B cell (primary cell): Measurements from ENCODE around the gene NOL9. TPM values are rescaled to one million over a fixed set of nuclear protein-coding genes. Genes with fewer than 3 reads are reported as not detected.

Source experiments
- ATAC-seq: fragments of 200-7000 bp; cut with Tn5 transposase; one replicate; pipeline ENCODE4 v1.10.0; 2021; ENCODE audit warnings: low read depth, mild to moderate bottlenecking, moderate number of reproducible peaks, moderate library complexity
- CTCF ChIA-PET: fragments of 350-600 bp; sonication (Branson Sonifier 250); formaldehyde crosslinking; loops from one replicate; lab custom pipeline; 2021; ENCODE audit warnings: antibody characterized with exemption, inconsistent platforms; lab: Charles Lee
- POLR2A ChIA-PET: fragments of 350-600 bp; sonication (Branson Sonifier 250); formaldehyde crosslinking; loops from one replicate; lab custom pipeline; 2021; ENCODE audit warnings: antibody characterized with exemption; lab: Charles Lee
- DNase-seq: peaks from one replicate; pipeline ENCODE4 v3.0.0; 2013
- H2AFZ ChIP-seq: 2 replicates; pipeline ENCODE4 v1.6.1; 2012; ENCODE audit warnings: mild to moderate bottlenecking, low read depth, low read length; ENCODE audit not compliant: insufficient read depth, poor library complexity, severe bottlenecking
- H3K27ac ChIP-seq, 2 donors: 1 replicate in 1 of 2; 2 replicates in 1 of 2; pipeline ENCODE4 v1.5.1; 2012 to 2013; ENCODE audit warnings: low read length in 2 of 2, mild to moderate bottlenecking in 2 of 2, moderate library complexity in 1 of 2
- H3K27me3 ChIP-seq, 4 experiments: fragments of 200-600 bp in 1 of 4; sonication (generic) in 1 of 4; replicated peaks in 1 of 4; 1 replicate in 2 of 4; 2 replicates in 2 of 4; pipeline versions ENCODE4 v1.6.1 to v1.7.0; 2013 to 2016; ENCODE audit warnings: low read length in 3 of 4, mild to moderate bottlenecking in 2 of 4, mixed read lengths in 1 of 4, moderate library complexity in 1 of 4; ENCODE audit not compliant: insufficient read depth in 4 of 4, control insufficient read depth in 3 of 4; ENCODE audit errors: control extremely low read depth in 1 of 4
- H3K36me3 ChIP-seq, 2 experiments: replicated peaks in 1 of 2; 1 replicate in 1 of 2; 2 replicates in 1 of 2; pipeline versions ENCODE4 v1.6.1 to v1.7.1; 2013; ENCODE audit warnings: low read length in 1 of 2; ENCODE audit not compliant: insufficient read depth in 2 of 2, control insufficient read depth in 1 of 2; ENCODE audit errors: control extremely low read depth in 1 of 2, extremely low read depth in 1 of 2
- H3K4me1 ChIP-seq, 2 donors: fragments of 200-600 bp in 1 of 2; sonication (generic) in 1 of 2; 1 replicate in 1 of 2; 2 replicates in 1 of 2; pipeline versions ENCODE4 v1.5.1 to v1.6.1; 2013 to 2017; ENCODE audit warnings: low read length in 2 of 2; ENCODE audit not compliant: control insufficient read depth in 2 of 2, insufficient read depth in 2 of 2
- H3K4me2 ChIP-seq: replicated peaks from 2 replicates; pipeline ENCODE3; 2012; ENCODE audit warnings: mild to moderate bottlenecking, low read depth, low read length; ENCODE audit not compliant: poor library complexity, severe bottlenecking
- H3K4me3 ChIP-seq, 5 experiments: fragments of 200-600 bp in 1 of 5; sonication (generic) in 1 of 5; 1 replicate in 3 of 5; 2 replicates in 2 of 5; pipeline versions ENCODE4 v1.5.1 to v1.7.0; 2011 to 2016; ENCODE audit warnings: low read length in 4 of 5, mild to moderate bottlenecking in 4 of 5, low read depth in 2 of 5, control low read depth in 1 of 5, moderate library complexity in 1 of 5; ENCODE audit not compliant: insufficient read depth in 1 of 5; ENCODE audit errors: control extremely low read depth in 1 of 5, extremely low read depth in 1 of 5
- H3K79me2 ChIP-seq: fragments of 200-600 bp; sonication (generic); one replicate; pipeline ENCODE4 v1.6.0; 2016; ENCODE audit warnings: low read length; ENCODE audit not compliant: control insufficient read depth, insufficient read depth
- H3K9ac ChIP-seq: fragments of 200-600 bp; sonication (generic); 2 replicates; pipeline ENCODE4 v1.6.1; 2017; ENCODE audit warnings: mild to moderate bottlenecking, low read length, moderate library complexity
- H3K9me3 ChIP-seq, 3 donors: one replicate each; pipeline versions ENCODE4 v1.6.1 to v1.7.1; 2013; ENCODE audit warnings: low read length in 2 of 3; ENCODE audit not compliant: control insufficient read depth in 2 of 3, insufficient read depth in 1 of 3; ENCODE audit errors: control extremely low read depth in 1 of 3
- H4K20me1 ChIP-seq: 2 replicates; pipeline ENCODE4 v1.6.0; 2012; ENCODE audit warnings: mild to moderate bottlenecking, low read length; ENCODE audit not compliant: insufficient read depth, control insufficient read depth, poor library complexity, severe bottlenecking
- H3K27ac Mint-ChIP-seq: one replicate; pipeline ENCODE4 v1.8.0; 2021; ENCODE audit warnings: mixed read lengths
- H3K27me3 Mint-ChIP-seq: one replicate; pipeline ENCODE4 v1.8.0; 2021; ENCODE audit warnings: mixed read lengths
- H3K4me1 Mint-ChIP-seq: one replicate; pipeline ENCODE4 v1.8.0; 2021; ENCODE audit warnings: mixed read lengths
- H3K4me3 Mint-ChIP-seq: one replicate; pipeline ENCODE4 v1.8.0; 2021; ENCODE audit warnings: mixed read lengths
- H3K9me3 Mint-ChIP-seq: one replicate; pipeline ENCODE4 v1.8.0; 2022; ENCODE audit warnings: mixed read lengths; ENCODE audit not compliant: insufficient read depth
- CTCF ChIP-seq: fragments of 200-600 bp; IDR thresholded peaks from one replicate; pipeline ENCODE4 v1.8.0; 2022; ENCODE audit warnings: antibody characterized with exemption, mild to moderate bottlenecking
- EZH2 ChIP-seq: IDR thresholded peaks from 2 replicates; pipeline ENCODE4 v1.6.1; 2012; ENCODE audit warnings: borderline replicate concordance, low read depth, mild to moderate bottlenecking, moderate library complexity, low read length; ENCODE audit not compliant: insufficient read depth, poor library complexity, severe bottlenecking
- WGBS: methylation state at CpG from one replicate; pipeline ENCODE4 v1.1.5; 2013; ENCODE audit warnings: missing lambda C conversion rate; ENCODE audit not compliant: insufficient coverage; 5-methylcytosine and 5-hydroxymethylcytosine counted together
- intact Hi-C: fragments of 100-400 bp; cut with micrococcal nuclease; formaldehyde crosslinking; loops from one replicate; pipeline ENCODE4 v1.10.0; 2022
- polyA plus RNA-seq: library from polyadenylated mRNA; depleted of rRNA; stranded (reverse); fragments of >200 nt; gene quantifications from 2 replicates; pipeline ENCODE4 v1.2.3, GENCODE V29; 2012
- total RNA-seq, 2 donors: library from RNA; stranded (reverse); fragments of 120-200 nt in 1 of 2; gene quantifications; 1 replicate in 1 of 2; 2 replicates in 1 of 2; pipeline versions ENCODE4 v1.2.3 to v1.2.4, GENCODE V29; 2013 to 2022

Gene NOL9
- total and polyA plus RNA-seq, 2 donors (not counting 1 experiment from before 2014, with no cell fraction given) = 23.8 to 49.5 TPM

GRCh38 chr1:6574025-6574620, 19.8 kb upstream of the NOL9 start:
- H3K9me3 Mint-ChIP-seq = no peaks in the 10 kb centered on the region
- peaks cover 15% of the 10 kb centered on the region for H3K27me3 Mint-ChIP-seq
- H3K4me3 Mint-ChIP-seq = no peak overlapping the region
- peaks cover under 1% of the 10 kb centered on the region for H3K4me1 Mint-ChIP-seq
- intact Hi-C loops = no loop called here
- no peak for TF ChIP-seq CTCF
- TF ChIP-seq EZH2 = no peak
- CTCF ChIA-PET = interaction anchor here (0.7 kb wide), 1 partner anchor 74 kb away, joined by 3 read pairs; no protein-coding TSS in a partner anchor
- no peak for DNase-seq
- 99% methylated on average over 8 of the region's 8 CpGs for WGBS
- Histone ChIP-seq H3K4me3 (no peak overlapping the region), H2AFZ (no peak overlapping the region), H3K27me3 (peaks cover 0 to 3% (median 0%) of the 10 kb centered on the region in 4 experiments), H4K20me1 (no peaks in the 10 kb centered on the region), H3K79me2 (peaks cover under 1% of the 10 kb centered on the region), H3K36me3 (no peaks in the 10 kb centered on the region), H3K9ac (no peak overlapping the region), H3K9me3 (peaks cover 0 to 6% (median 0%) of the 10 kb centered on the region in 3 donors), H3K4me1 (peaks cover 0 to under 1% of the 10 kb centered on the region in 2 donors), H3K4me2 (no peak overlapping the region), H3K27ac (no peak overlapping the region)
- POLR2A ChIA-PET = no interaction called here
- ATAC-seq = no peak
- H3K27ac Mint-ChIP-seq = no peak overlapping the region

GRCh38 chr1:6572653-6573383, 18.5 kb upstream of the NOL9 start:
- H3K4me3 Mint-ChIP-seq = no peak overlapping the region
- no peak overlapping the region for H3K9ac ChIP-seq
- intact Hi-C loops = no loop called here
- H2AFZ ChIP-seq = no peak overlapping the region
- TF ChIP-seq CTCF (no peak), EZH2 (no peak)
- peaks cover 0 to 3% (median 0%) of the 10 kb centered on the region in 4 experiments for H3K27me3 ChIP-seq
- H3K4me3 ChIP-seq = no peak overlapping the region
- no peaks in the 10 kb centered on the region for H3K4me1 ChIP-seq
- H3K4me2 ChIP-seq = no peak overlapping the region
- peaks cover 0 to 6% (median 0%) of the 10 kb centered on the region in 3 donors for H3K9me3 ChIP-seq
- no peaks in the 10 kb centered on the region for H3K9me3 Mint-ChIP-seq
- H3K27ac ChIP-seq = no peak overlapping the region
- H3K36me3 ChIP-seq = no peaks in the 10 kb centered on the region
- CTCF ChIA-PET = no interaction called here
- 67% methylated on average over 11 of the region's 12 CpGs for WGBS
- H3K27me3 Mint-ChIP-seq = peaks cover 20% of the 10 kb centered on the region
- POLR2A ChIA-PET = no interaction called here
- H3K79me2 ChIP-seq = no peaks in the 10 kb centered on the region
- no peak for ATAC-seq
- no peak for DNase-seq
- H3K4me1 Mint-ChIP-seq = no peaks in the 10 kb centered on the region
- H4K20me1 ChIP-seq = no peaks in the 10 kb centered on the region
- no peak overlapping the region for H3K27ac Mint-ChIP-seq
